Inflammatory macrophage (primary cell): ENCODE data around the gene MINK1.

Source experiments
- DNase-seq, 2 donors: peaks; one replicate each; pipeline ENCODE4 v3.0.0-alpha.2; 2020 to 2022
- total RNA-seq, 18 experiments: gene quantifications; one replicate each; lab custom pipeline; 2026; ENCODE audit warnings: mixed read lengths in 6 of 18, inconsistent platforms in 2 of 18; lab: John Stamatoyannopoulos, UW

The MINK1 gene
- 46.8 to 175 (median 76.7) reads per million in 18 experiments for total RNA-seq

GRCh38 chr17:4833178-4833940 is at the start of gene MINK1:
MINK1 (plus strand) TSS chr17:4833340; CDS start chr17:4833584, 244 bp downstream.
- peak; percentile 91 to 95 for DNase-seq

GRCh38 chr17:4785311-4786105 is 47.6 kb upstream of the MINK1 start:
- peak in 1 of 2 donors; percentile 25 for DNase-seq

GRCh38 chr17:4786106-4786511 is 47.0 kb upstream of the MINK1 start, which contains the start of gene VMO1:
VMO1 (minus strand) TSS chr17:4786364; CDS start chr17:4786352, 12 bp downstream.
- DNase-seq = peak in 1 of 2 donors; percentile 17

GRCh38 chr17:4786516-4786915 is 46.6 kb upstream of the MINK1 start:
- no peak for DNase-seq

- DNase-seq = no peak
Observed at GRCh38 chr17:4788159-4788806, 44.9 kb upstream of the MINK1 start.

- DNase-seq = no peak
Observed at GRCh38 chr17:4788807-4789700, 44.1 kb upstream of the MINK1 start, which contains the start of gene GLTPD2. GLTPD2 (plus strand) TSS chr17:4788964; CDS start chr17:4789012, 48 bp downstream.

- no peak for DNase-seq
Observed at GRCh38 chr17:4789701-4789950, 43.5 kb upstream of the MINK1 start.

GRCh38 chr17:4789951-4790704 is 43.0 kb upstream of the MINK1 start:
- peak; percentile 82 to 86 for DNase-seq

GRCh38 chr17:4790705-4791088 is 42.4 kb upstream of the MINK1 start:
- no peak for DNase-seq

- DNase-seq = no peak
Observed at GRCh38 chr17:4795168-4795567, 38.0 kb upstream of the MINK1 start.

- peak; percentile 28 to 59 for DNase-seq
Observed at GRCh38 chr17:4796552-4796920, 36.6 kb upstream of the MINK1 start.

- DNase-seq = no peak
Observed at GRCh38 chr17:4800462-4801196, 32.5 kb upstream of the MINK1 start.

GRCh38 chr17:4802228-4802627 is 30.9 kb upstream of the MINK1 start, which contains the start of gene C17orf114:
C17orf114 (minus strand) TSS chr17:4802328.
- no peak for DNase-seq

GRCh38 chr17:4806456-4806776 is 26.7 kb upstream of the MINK1 start:
- no peak for DNase-seq

GRCh38 chr17:4806777-4807604 is 26.1 kb upstream of the MINK1 start, which contains the start of gene PLD2:
PLD2 (plus strand) TSS chr17:4807152; CDS start chr17:4807773, 621 bp downstream.
- peak; percentile 78 to 91 for DNase-seq

- no peak for DNase-seq
Observed at GRCh38 chr17:4807605-4808377, 25.3 kb upstream of the MINK1 start.

GRCh38 chr17:4808378-4808767 is 24.8 kb upstream of the MINK1 start:
- no peak for DNase-seq

- no peak for DNase-seq
Observed at GRCh38 chr17:4810696-4811290, 22.3 kb upstream of the MINK1 start.

GRCh38 chr17:4811471-4811870 is 21.7 kb upstream of the MINK1 start:
- DNase-seq = no peak
